Neuronal stem cell (in vitro differentiated cells): ENCODE data around the gene AMIGO2.

ENCODE experiments used
- DNase-seq: peaks from one replicate; pipeline ENCODE4 v3.0.0-alpha.2; 2013; ENCODE audit warnings: low spot score
- H2AFZ ChIP-seq: one replicate; pipeline ENCODE4 v1.6.1; 2013; ENCODE audit warnings: mild to moderate bottlenecking, low read length, inconsistent platforms
- H2AK5ac ChIP-seq: 2 replicates; pipeline ENCODE4 v1.6.1; 2013; ENCODE audit warnings: low read depth, mild to moderate bottlenecking, inconsistent platforms, low read length, moderate library complexity, mixed read lengths
- H2BK120ac ChIP-seq: 2 replicates; pipeline ENCODE4 v1.6.1; 2013; ENCODE audit warnings: low read depth, mild to moderate bottlenecking, inconsistent platforms, low read length, moderate library complexity, mixed read lengths
- H2BK12ac ChIP-seq: one replicate; pipeline ENCODE4 v1.6.1; 2013; ENCODE audit warnings: low read length, inconsistent platforms
- H2BK15ac ChIP-seq: 2 replicates; pipeline ENCODE4 v1.6.1; 2013; ENCODE audit warnings: mild to moderate bottlenecking, low read length, inconsistent platforms, mixed read lengths
- H2BK5ac ChIP-seq: one replicate; pipeline ENCODE4 v1.6.1; 2013; ENCODE audit warnings: inconsistent platforms, mild to moderate bottlenecking, low read length, moderate library complexity
- H3K14ac ChIP-seq: one replicate; pipeline ENCODE4 v1.6.1; 2013; ENCODE audit warnings: low read length, inconsistent platforms
- H3K18ac ChIP-seq: 2 replicates; pipeline ENCODE4 v1.6.1; 2013; ENCODE audit warnings: low read length, inconsistent platforms
- H3K23ac ChIP-seq: 2 replicates; pipeline ENCODE4 v1.6.1; 2013; ENCODE audit warnings: low read depth, mild to moderate bottlenecking, mixed read lengths, low read length, inconsistent platforms; ENCODE audit not compliant: poor library complexity
- H3K27ac ChIP-seq: replicated peaks from 3 replicates; pipeline ENCODE4 v1.5.1; 2013; ENCODE audit warnings: low read length, inconsistent platforms
- H3K27me3 ChIP-seq, 3 experiments: 2 replicates each; pipeline ENCODE4 v1.6.1; 2013; ENCODE audit warnings: low read length in 3 of 3, mild to moderate bottlenecking in 2 of 3, inconsistent platforms in 1 of 3, low read depth in 1 of 3, mixed read lengths in 1 of 3, moderate library complexity in 1 of 3; ENCODE audit not compliant: control insufficient read depth in 3 of 3, insufficient read depth in 3 of 3
- H3K36me3 ChIP-seq, 2 donors: replicated peaks in 1 of 2; 2 replicates each; pipeline ENCODE4 v1.6.1; 2013; ENCODE audit warnings: low read length in 2 of 2; ENCODE audit not compliant: control insufficient read depth in 2 of 2, insufficient read depth in 2 of 2
- H3K4ac ChIP-seq: 2 replicates; pipeline ENCODE4 v1.6.1; 2013; ENCODE audit warnings: inconsistent platforms, mild to moderate bottlenecking, low read length, moderate library complexity
- H3K4me1 ChIP-seq, 2 donors: 1 replicate in 1 of 2; 2 replicates in 1 of 2; pipeline ENCODE4 v1.6.1; 2013; ENCODE audit warnings: low read length in 2 of 2, low read depth in 1 of 2; ENCODE audit not compliant: control insufficient read depth in 2 of 2, insufficient read depth in 1 of 2
- H3K4me2 ChIP-seq: one replicate; pipeline ENCODE4 v1.6.1; 2013; ENCODE audit warnings: mild to moderate bottlenecking, low read length, inconsistent platforms; ENCODE audit not compliant: insufficient read depth, poor library complexity, severe bottlenecking
- H3K4me3 ChIP-seq, 2 donors: 2 replicates each; pipeline ENCODE4 v1.5.1; 2013; ENCODE audit warnings: low read length in 2 of 2, mild to moderate bottlenecking in 2 of 2, inconsistent platforms in 1 of 2, moderate library complexity in 1 of 2
- H3K79me1 ChIP-seq: one replicate; pipeline ENCODE4 v1.6.1; 2013; ENCODE audit warnings: low read depth, mild to moderate bottlenecking, inconsistent platforms, low read length, moderate library complexity
- H3K9ac ChIP-seq: one replicate; pipeline ENCODE4 v1.6.1; 2013; ENCODE audit warnings: mild to moderate bottlenecking, low read depth, low read length, inconsistent platforms; ENCODE audit not compliant: poor library complexity
- H3K9me3 ChIP-seq, 2 donors: replicated peaks in 1 of 2; 2 replicates each; pipeline versions ENCODE3 to v1.6.1; 2013; ENCODE audit warnings: low read length in 2 of 2, mild to moderate bottlenecking in 2 of 2, inconsistent platforms in 1 of 2, low read depth in 1 of 2, mixed read lengths in 1 of 2, moderate library complexity in 1 of 2; ENCODE audit not compliant: control insufficient read depth in 2 of 2, insufficient read depth in 1 of 2
- H4K8ac ChIP-seq: one replicate; pipeline ENCODE4 v1.6.1; 2013; ENCODE audit warnings: low read depth, mild to moderate bottlenecking, inconsistent platforms, low read length, moderate library complexity
- H4K91ac ChIP-seq: one replicate; pipeline ENCODE4 v1.6.1; 2013; ENCODE audit warnings: low read length, low read depth, mild to moderate bottlenecking, inconsistent platforms; ENCODE audit not compliant: poor library complexity
- WGBS, 2 donors: extraction: QIAGEN DNeasy Blood & Tissue Kit; methylation state at CpG; one replicate each; pipeline ENCODE4 v1.1.7; 2013; ENCODE audit warnings: missing lambda C conversion rate in 2 of 2, mixed read lengths in 1 of 2; ENCODE audit not compliant: insufficient read length in 2 of 2, insufficient replicate concordance in 1 of 2; ENCODE audit errors: extremely low coverage in 2 of 2; 5-methylcytosine and 5-hydroxymethylcytosine counted together

The AMIGO2 gene

GRCh38 chr12:47099610-47100009 lies 19.9 kb upstream of the AMIGO2 start:
- H2BK120ac ChIP-seq: no peak overlapping the region
- no peak overlapping the region for H2AK5ac ChIP-seq
- DNase-seq: no peak
- H3K4me1 ChIP-seq: peaks cover 0 to 1% of the 10 kb centered on the region in 2 donors
- H2BK15ac ChIP-seq: no peak overlapping the region
- no peak overlapping the region for H3K9ac ChIP-seq
- no peak overlapping the region for H3K4me3 ChIP-seq
- no peaks in the 10 kb centered on the region for H3K9me3 ChIP-seq
- H3K36me3 ChIP-seq: no peaks in the 10 kb centered on the region
- no peaks in the 10 kb centered on the region for H3K79me1 ChIP-seq
- no peak overlapping the region for H2BK12ac ChIP-seq
- no peak overlapping the region for H3K18ac ChIP-seq
- no peak overlapping the region for H3K27ac ChIP-seq
- no peak overlapping the region for H4K8ac ChIP-seq
- H3K4me2 ChIP-seq: no peak overlapping the region
- WGBS, 2 donors: no CpG with 5 or more reads among the region's 2 CpGs
- no peak overlapping the region for H2BK5ac ChIP-seq
- no peaks in the 10 kb centered on the region for H3K27me3 ChIP-seq
- no peak overlapping the region for H3K23ac ChIP-seq
- H4K91ac ChIP-seq: no peak overlapping the region
- no peak overlapping the region for H2AFZ ChIP-seq
- H3K14ac ChIP-seq: no peak overlapping the region
- no peak overlapping the region for H3K4ac ChIP-seq

- Histone ChIP-seq H2BK15ac (no peak overlapping the region), H4K91ac (no peak overlapping the region), H2AFZ (no peak overlapping the region), H3K4me2 (no peak overlapping the region), H3K9me3 (no peaks in the 10 kb centered on the region), H3K18ac (no peak overlapping the region), H3K79me1 (no peaks in the 10 kb centered on the region), H3K27me3 (no peaks in the 10 kb centered on the region), H2BK12ac (no peak overlapping the region), H3K14ac (no peak overlapping the region), H2BK120ac (no peak overlapping the region), H3K4me1 (no peaks in the 10 kb centered on the region), H4K8ac (no peak overlapping the region), H3K4me3 (no peak overlapping the region), H3K4ac (no peak overlapping the region), H2BK5ac (no peak overlapping the region), H3K23ac (no peak overlapping the region), H3K9ac (no peak overlapping the region), H3K36me3 (no peaks in the 10 kb centered on the region), H3K27ac (no peak overlapping the region), H2AK5ac (no peak overlapping the region)
- no peak for DNase-seq
- no CpG with 5 or more reads among the region's 6 CpGs for WGBS, 2 donors
Measured at GRCh38 chr12:47098099-47098498, 18.3 kb upstream of the AMIGO2 start.

GRCh38 chr12:47097276-47097896 lies 17.6 kb upstream of the AMIGO2 start:
- no peak overlapping the region for H4K91ac ChIP-seq
- 100% methylated on average over 1 of the region's 7 CpGs; no CpG with 5 or more reads in 1 of the 2 donors for WGBS, 2 donors
- H3K9ac ChIP-seq: no peak overlapping the region
- H3K23ac ChIP-seq: no peak overlapping the region
- no peak overlapping the region for H2BK12ac ChIP-seq
- no peak overlapping the region for H2AFZ ChIP-seq
- no peak overlapping the region for H3K4ac ChIP-seq
- no peaks in the 10 kb centered on the region for H3K27me3 ChIP-seq
- H2BK5ac ChIP-seq: no peak overlapping the region
- no peak overlapping the region for H3K4me2 ChIP-seq
- DNase-seq: no peak
- H3K14ac ChIP-seq: no peak overlapping the region
- H3K27ac ChIP-seq: no peak overlapping the region
- no peak overlapping the region for H2AK5ac ChIP-seq
- H4K8ac ChIP-seq: no peak overlapping the region
- no peak overlapping the region for H2BK120ac ChIP-seq
- no peaks in the 10 kb centered on the region for H3K79me1 ChIP-seq
- no peak overlapping the region for H2BK15ac ChIP-seq
- no peaks in the 10 kb centered on the region for H3K4me1 ChIP-seq
- H3K18ac ChIP-seq: no peak overlapping the region
- no peaks in the 10 kb centered on the region for H3K9me3 ChIP-seq
- no peak overlapping the region for H3K4me3 ChIP-seq
- H3K36me3 ChIP-seq: no peaks in the 10 kb centered on the region

DNA sequence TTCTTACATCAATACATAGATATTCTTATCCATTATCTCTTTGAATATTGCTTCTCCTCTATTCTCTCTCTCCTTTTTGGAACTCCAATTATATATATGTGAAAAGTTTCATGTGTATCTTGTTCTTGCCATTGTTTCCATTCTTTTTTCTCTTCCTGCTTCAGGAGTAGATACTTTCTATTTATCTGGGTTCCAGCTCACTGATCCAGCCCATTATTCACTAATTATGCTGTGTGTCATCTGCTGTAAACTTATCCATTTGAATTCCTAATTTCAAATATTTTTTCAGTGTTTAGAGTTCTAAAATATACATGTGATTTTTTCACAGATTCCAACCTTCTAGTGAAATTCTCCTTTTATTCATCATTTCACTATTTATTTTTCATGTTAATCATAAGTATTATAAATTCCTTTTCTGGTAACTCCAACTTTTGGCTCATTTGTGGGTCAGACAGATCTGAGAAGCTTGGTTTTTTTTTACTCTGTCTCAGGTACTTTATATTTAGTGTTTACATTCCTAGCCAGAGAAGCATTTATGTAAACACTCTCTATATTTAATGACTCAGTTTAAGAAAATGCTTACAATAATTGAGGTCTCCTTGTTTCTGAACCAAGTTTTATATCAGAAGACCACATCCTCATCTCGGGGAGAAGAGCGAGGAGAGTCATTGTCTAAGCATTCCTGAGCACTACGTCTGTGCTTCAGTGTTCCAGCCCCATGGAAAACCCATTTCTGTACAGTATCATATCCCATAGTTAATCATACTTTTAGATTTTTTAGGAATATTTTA lies 15.9 kb upstream of the AMIGO2 start:
- Histone ChIP-seq H2BK12ac (no peak overlapping the region), H3K9ac (no peak overlapping the region), H3K4me3 (no peak overlapping the region), H3K4ac (no peak overlapping the region), H2BK120ac (no peak overlapping the region), H3K9me3 (no peaks in the 10 kb centered on the region), H4K8ac (no peak overlapping the region), H3K79me1 (no peaks in the 10 kb centered on the region), H2BK5ac (no peak overlapping the region), H3K27me3 (no peaks in the 10 kb centered on the region), H3K23ac (no peak overlapping the region), H4K91ac (no peak overlapping the region), H3K4me2 (no peak overlapping the region), H2AK5ac (no peak overlapping the region), H3K4me1 (no peaks in the 10 kb centered on the region), H2BK15ac (no peak overlapping the region), H3K14ac (no peak overlapping the region), H2AFZ (no peak overlapping the region), H3K18ac (no peak overlapping the region), H3K27ac (no peak overlapping the region), H3K36me3 (no peaks in the 10 kb centered on the region)
- DNase-seq: no peak
- WGBS, 2 donors: no CpG with 5 or more reads among the region's 3 CpGs
